Raji (cell line): ENCODE measurements around the gene CTCFL.

ENCODE experiments used
- POLR2A ChIP-seq: IDR thresholded peaks from 2 replicates; pipeline ENCODE4 v1.6.1; 2011; ENCODE audit warnings: low read depth, low read length, control low read depth; ENCODE audit not compliant: insufficient read depth

CTCFL gene

GRCh38 chr20:57524511-57525176 lies at the start of gene CTCFL:
CTCFL (minus strand) TSS chr20:57525140; CDS start chr20:57524205, 935 bp downstream.
- TF ChIP-seq POLR2A, result no peak

GRCh38 chr20:57573894-57574293 lies 49.0 kb upstream of the CTCFL start:
- no peak for TF ChIP-seq POLR2A

GRCh38 chr20:57573242-57573641 lies 48.3 kb upstream of the CTCFL start:
- TF ChIP-seq POLR2A, result no peak

- no peak for TF ChIP-seq POLR2A
Observed at GRCh38 chr20:57571782-57572416, 47.0 kb upstream of the CTCFL start.

- TF ChIP-seq POLR2A, result no peak
Observed at GRCh38 chr20:57570920-57571319, 46.0 kb upstream of the CTCFL start.

GRCh38 chr20:57570145-57570850 lies 45.4 kb upstream of the CTCFL start:
- TF ChIP-seq POLR2A, result no peak

- TF ChIP-seq POLR2A, result no peak
Observed at GRCh38 chr20:57568960-57569359, 44.0 kb upstream of the CTCFL start.

- TF ChIP-seq POLR2A, result no peak
Observed at GRCh38 chr20:57568088-57568896, 43.4 kb upstream of the CTCFL start.

GRCh38 chr20:57567471-57568079 lies 42.6 kb upstream of the CTCFL start:
- TF ChIP-seq POLR2A, result no peak

GRCh38 chr20:57566803-57567459 lies 42.0 kb upstream of the CTCFL start:
- TF ChIP-seq POLR2A, result no peak

- no peak for TF ChIP-seq POLR2A
Observed at GRCh38 chr20:57566399-57566798, 41.5 kb upstream of the CTCFL start.

GRCh38 chr20:57564951-57565642 lies 40.2 kb upstream of the CTCFL start:
- TF ChIP-seq POLR2A, result no peak

GRCh38 chr20:57564180-57564802 lies 39.4 kb upstream of the CTCFL start:
- no peak for TF ChIP-seq POLR2A
